Breast epithelium (tissue), 4 donors: Measurements from ENCODE around the gene SFI1. TPM values are rescaled to one million over a fixed set of nuclear protein-coding genes. Genes with fewer than 3 reads are reported as not detected.

Experiments used
- DNase-seq, 2 donors: peaks; one replicate each; pipeline ENCODE4 v3.0.0-alpha.2; 2019; ENCODE audit warnings: low spot score in 2 of 2
- H3K27ac ChIP-seq, 2 donors: fragments of 200-600 bp; sonication (generic) in 1 of 2; one replicate each; pipeline ENCODE4 v1.5.1; 2016 to 2019; ENCODE audit warnings: mild to moderate bottlenecking in 1 of 2
- H3K27me3 ChIP-seq, 2 donors: fragments of 200-600 bp; sonication (generic) in 1 of 2; one replicate each; pipeline versions ENCODE4 v1.5.1 to v1.6.0; 2017 to 2019; ENCODE audit warnings: control low read depth in 1 of 2, mild to moderate bottlenecking in 1 of 2
- H3K36me3 ChIP-seq: fragments of 200-600 bp; one replicate; pipeline ENCODE4 v1.5.1; 2019
- H3K4me1 ChIP-seq, 2 donors: fragments of 200-600 bp; sonication (generic); one replicate each; pipeline ENCODE4 v1.5.1; 2016 to 2019; ENCODE audit warnings: control low read depth in 1 of 2
- H3K4me3 ChIP-seq, 3 donors: fragments of 200-600 bp; sonication (generic); 1 replicate in 2 of 3; 2 replicates in 1 of 3; pipeline ENCODE4 v1.5.1; 2016 to 2019; ENCODE audit warnings: mild to moderate bottlenecking in 3 of 3, moderate library complexity in 2 of 3
- H3K9me3 ChIP-seq, 2 donors: fragments of 200-600 bp; sonication (generic) in 1 of 2; one replicate each; pipeline ENCODE4 v1.5.1; 2016 to 2019; ENCODE audit warnings: control low read depth in 1 of 2
- CTCF ChIP-seq, 3 donors: fragments of 450-650 bp; IDR thresholded peaks; one replicate each; pipeline ENCODE4 v1.5.1; 2016 to 2017; ENCODE audit warnings: antibody characterized with exemption in 3 of 3, mild to moderate bottlenecking in 3 of 3, moderate library complexity in 3 of 3
- POLR2A ChIP-seq: fragments of 450-650 bp; IDR thresholded peaks from one replicate; pipeline ENCODE4 v1.6.1; 2016; ENCODE audit warnings: antibody characterized with exemption, mild to moderate bottlenecking, moderate library complexity
- POLR2AphosphoS5 ChIP-seq, 3 donors: sonication (generic); formaldehyde crosslinking; IDR thresholded peaks; one replicate each; pipeline ENCODE4 v1.6.1; 2017; ENCODE audit warnings: antibody characterized with exemption in 3 of 3
- intact Hi-C: fragments of 100-400 bp; cut with DNase I; formaldehyde crosslinking; loops from one replicate; pipeline ENCODE4 v1.15.1; 2023; ENCODE audit warnings: low total_unique reads
- total RNA-seq, 3 donors: library from RNA; depleted of rRNA; stranded (reverse); fragments of >200 nt; gene quantifications; one replicate each; pipeline ENCODE4 v1.1.0, GENCODE V29; 2016

The SFI1 gene
- total RNA-seq, 3 donors from 2014 or later: 17.4 to 62.9 (median 42.1) TPM

- Histone ChIP-seq H3K36me3 (no peaks in the 10 kb centered on the region), H3K4me3 (no peak overlapping the region), H3K27me3 (no peaks in the 10 kb centered on the region), H3K27ac (no peak overlapping the region), H3K4me1 (peaks cover 0 to 6% of the 10 kb centered on the region in 2 donors), H3K9me3 (no peaks in the 10 kb centered on the region)
- no peak for DNase-seq
- intact Hi-C loops: no loop called here
- no peak for TF ChIP-seq CTCF (IDR thresholded peaks at IDR 0.05)
- TF ChIP-seq POLR2AphosphoS5 (IDR thresholded peaks at IDR 0.05): no peak
- no peak for TF ChIP-seq POLR2A
These were observed 114.3 kb downstream of the SFI1 start for GRCh38 chr22:31610611-31611010.

GRCh38 chr22:31611061-31611760 lies 114.9 kb downstream of the SFI1 start:
- no peak for TF ChIP-seq POLR2A
- no peak for TF ChIP-seq POLR2AphosphoS5 (IDR thresholded peaks at IDR 0.05)
- TF ChIP-seq CTCF (IDR thresholded peaks at IDR 0.05): no peak

GRCh38 chr22:31612891-31613285 lies 116.6 kb downstream of the SFI1 start:
- no peak overlapping the region for H3K4me3 ChIP-seq
- peaks cover 0 to 6% of the 10 kb centered on the region in 2 donors for H3K4me1 ChIP-seq
- TF ChIP-seq CTCF (IDR thresholded peaks at IDR 0.05): no peak
- no peak for TF ChIP-seq POLR2AphosphoS5 (IDR thresholded peaks at IDR 0.05)
- no peak for TF ChIP-seq POLR2A
- no peak overlapping the region for H3K27ac ChIP-seq
- H3K27me3 ChIP-seq: no peaks in the 10 kb centered on the region
- DNase-seq: no peak
- H3K9me3 ChIP-seq: no peaks in the 10 kb centered on the region
- no peaks in the 10 kb centered on the region for H3K36me3 ChIP-seq
- intact Hi-C loops: no loop called here

More at GRCh38 chr22:31611061-31611760, 114.9 kb downstream of the SFI1 start:
- no peaks in the 10 kb centered on the region for H3K36me3 ChIP-seq
- H3K4me1 ChIP-seq: peaks cover 0 to 6% of the 10 kb centered on the region in 2 donors
- H3K9me3 ChIP-seq: no peaks in the 10 kb centered on the region
- no peak overlapping the region for H3K4me3 ChIP-seq
- intact Hi-C loops: no loop called here
- no peaks in the 10 kb centered on the region for H3K27me3 ChIP-seq
- no peak overlapping the region for H3K27ac ChIP-seq
- DNase-seq: no peak

GRCh38 chr22:31613286-31613903 lies 117.1 kb downstream of the SFI1 start:
- H3K27ac ChIP-seq: peak overlapping the region in 1 of 2 donors; percentile 71
- no peak overlapping the region for H3K4me3 ChIP-seq
- intact Hi-C loops: no loop called here
- TF ChIP-seq CTCF (IDR thresholded peaks at IDR 0.05) (no peak), POLR2A (no peak), POLR2AphosphoS5 (IDR thresholded peaks at IDR 0.05) (no peak)
- H3K9me3 ChIP-seq: no peaks in the 10 kb centered on the region
- H3K36me3 ChIP-seq: peaks cover 3% of the 10 kb centered on the region
- no peak for DNase-seq
- H3K27me3 ChIP-seq: no peaks in the 10 kb centered on the region
- peaks cover 0 to 6% of the 10 kb centered on the region in 2 donors for H3K4me1 ChIP-seq

GRCh38 chr22:31613904-31614296 lies 117.6 kb downstream of the SFI1 start:
- DNase-seq: no peak
- Histone ChIP-seq H3K27ac (peak overlapping the region in 1 of 2 donors; percentile 71), H3K4me1 (peaks cover 0 to 6% of the 10 kb centered on the region in 2 donors), H3K27me3 (no peaks in the 10 kb centered on the region), H3K36me3 (peaks cover 3% of the 10 kb centered on the region), H3K9me3 (no peaks in the 10 kb centered on the region), H3K4me3 (no peak overlapping the region)
- TF ChIP-seq POLR2A: no peak
- TF ChIP-seq POLR2AphosphoS5 (IDR thresholded peaks at IDR 0.05): no peak
- no peak for TF ChIP-seq CTCF (IDR thresholded peaks at IDR 0.05)
- intact Hi-C loops: no loop called here
